NT2/D1 (cell line): ENCODE data around the gene PRKCQ.
"Not testable (repeated sequence)": the region's sequence is repeated elsewhere in the genome, so short reads cannot be mapped to it uniquely, and the experiment has no call there.

Experiments
- DNase-seq: peaks from one replicate; pipeline ENCODE4 v3.0.0-alpha.2; 2011; ENCODE audit warnings: low read depth, low spot score
- H3K27me3 ChIP-seq: 2 replicates; pipeline ENCODE4 v1.6.0; 2011; ENCODE audit warnings: mild to moderate bottlenecking; ENCODE audit not compliant: insufficient read length, insufficient read depth
- H3K36me3 ChIP-seq: 2 replicates; pipeline ENCODE4 v1.6.1; 2011; ENCODE audit warnings: mild to moderate bottlenecking, low read length, mixed read lengths; ENCODE audit not compliant: insufficient read depth, insufficient read length
- H3K4me1 ChIP-seq: 2 replicates; pipeline ENCODE4 v1.5.1; 2011; ENCODE audit not compliant: insufficient read depth, insufficient read length
- H3K4me3 ChIP-seq: 2 replicates; pipeline ENCODE4 v1.5.1; 2011; ENCODE audit warnings: low read depth; ENCODE audit not compliant: insufficient read length
- H3K9ac ChIP-seq: 2 replicates; pipeline ENCODE4 v1.6.0; 2011; ENCODE audit warnings: low read depth; ENCODE audit not compliant: insufficient read length
- H3K9me3 ChIP-seq: 2 replicates; pipeline ENCODE4 v1.5.1; 2011; ENCODE audit warnings: mild to moderate bottlenecking, low read length; ENCODE audit not compliant: insufficient read depth
- SUZ12 ChIP-seq: IDR thresholded peaks from 2 replicates; pipeline ENCODE4 v1.6.1; 2011; ENCODE audit not compliant: insufficient read length, insufficient read depth; ENCODE audit errors: extremely low read depth
- YY1 ChIP-seq: IDR thresholded peaks from 2 replicates; pipeline ENCODE4 v1.6.1; 2011; ENCODE audit not compliant: insufficient read length, insufficient read depth
- ZNF274 ChIP-seq: IDR thresholded peaks from 2 replicates; pipeline ENCODE4 v1.6.1; 2011; ENCODE audit warnings: mild to moderate bottlenecking, low read depth, low read length

PRKCQ gene

GRCh38 chr10:6455592-6455991 lies 124.5 kb downstream of the PRKCQ start:
- Histone ChIP-seq H3K4me3 (no peak overlapping the region), H3K4me1 (no peaks in the 10 kb centered on the region), H3K9me3 (no peaks in the 10 kb centered on the region), H3K36me3 (peaks cover 12% of the 10 kb centered on the region), H3K27me3 (no peaks in the 10 kb centered on the region), H3K9ac (no peak overlapping the region)
- TF ChIP-seq ZNF274 (no peak), YY1 (no peak), SUZ12 (no peak)
- DNase-seq: no peak

GRCh38 chr10:6446711-6447110 lies 133.4 kb downstream of the PRKCQ start:
- Histone ChIP-seq H3K9ac (no peak overlapping the region), H3K4me1 (no peaks in the 10 kb centered on the region), H3K36me3 (no peaks in the 10 kb centered on the region), H3K9me3 (no peaks in the 10 kb centered on the region), H3K4me3 (no peak overlapping the region), H3K27me3 (no peaks in the 10 kb centered on the region)
- no peak for TF ChIP-seq YY1
- TF ChIP-seq SUZ12: no peak
- TF ChIP-seq ZNF274: no peak
- DNase-seq: no peak

GRCh38 chr10:6445671-6446316 lies 134.3 kb downstream of the PRKCQ start:
- peak; percentile 5 for DNase-seq
- Histone ChIP-seq H3K27me3 (no peaks in the 10 kb centered on the region), H3K9ac (no peak overlapping the region), H3K36me3 (no peaks in the 10 kb centered on the region), H3K4me3 (no peak overlapping the region), H3K9me3 (no peaks in the 10 kb centered on the region), H3K4me1 (no peaks in the 10 kb centered on the region)
- TF ChIP-seq ZNF274: no peak
- no peak for TF ChIP-seq YY1
- TF ChIP-seq SUZ12: no peak

GRCh38 chr10:6439875-6440274 lies 140.2 kb downstream of the PRKCQ start:
- H3K4me3 ChIP-seq, H3K36me3 ChIP-seq, H3K9ac ChIP-seq, H3K4me1 ChIP-seq, H3K9me3 ChIP-seq, H3K27me3 ChIP-seq, DNase-seq: not testable (repeated sequence)

- no peak overlapping the region for H3K9ac ChIP-seq
- no peak for DNase-seq
- H3K9me3 ChIP-seq: no peaks in the 10 kb centered on the region
- TF ChIP-seq ZNF274 (no peak), YY1 (no peak), SUZ12 (no peak)
- H3K4me1 ChIP-seq: no peaks in the 10 kb centered on the region
- no peaks in the 10 kb centered on the region for H3K36me3 ChIP-seq
- no peaks in the 10 kb centered on the region for H3K27me3 ChIP-seq
- no peak overlapping the region for H3K4me3 ChIP-seq
Measured at GRCh38 chr10:6431861-6432260, 148.2 kb downstream of the PRKCQ start.

GRCh38 chr10:6431186-6431585 lies 148.9 kb downstream of the PRKCQ start:
- Histone ChIP-seq H3K9ac (no peak overlapping the region), H3K4me3 (no peak overlapping the region), H3K27me3 (no peaks in the 10 kb centered on the region), H3K9me3 (no peaks in the 10 kb centered on the region), H3K4me1 (no peaks in the 10 kb centered on the region), H3K36me3 (no peaks in the 10 kb centered on the region)
- no peak for DNase-seq
- TF ChIP-seq SUZ12 (no peak), ZNF274 (no peak), YY1 (no peak)

- Histone ChIP-seq H3K9ac (no peak overlapping the region), H3K4me1 (no peaks in the 10 kb centered on the region), H3K27me3 (no peaks in the 10 kb centered on the region), H3K36me3 (no peaks in the 10 kb centered on the region), H3K4me3 (no peak overlapping the region), H3K9me3 (no peaks in the 10 kb centered on the region)
- TF ChIP-seq SUZ12: no peak
- TF ChIP-seq YY1: no peak
- no peak for TF ChIP-seq ZNF274
- no peak for DNase-seq
Measured at GRCh38 chr10:6430423-6430980, 149.6 kb downstream of the PRKCQ start.

GRCh38 chr10:6427357-6427959 lies 152.6 kb downstream of the PRKCQ start:
- no peaks in the 10 kb centered on the region for H3K9me3 ChIP-seq
- no peak for DNase-seq
- H3K4me1 ChIP-seq: no peaks in the 10 kb centered on the region
- H3K4me3 ChIP-seq: no peak overlapping the region
- H3K27me3 ChIP-seq: no peaks in the 10 kb centered on the region
- TF ChIP-seq ZNF274: no peak
- no peak for TF ChIP-seq SUZ12
- no peak for TF ChIP-seq YY1
- no peak overlapping the region for H3K9ac ChIP-seq
- no peaks in the 10 kb centered on the region for H3K36me3 ChIP-seq
